ENCODE measurements around the gene LRWD1.

- no peak for TF ChIP-seq CTCF (IDR thresholded peaks at IDR 0.05)
- no peak for TF ChIP-seq POLR2A (IDR thresholded peaks at IDR 0.05)
These were observed 3.0 kb downstream of the LRWD1 start for GRCh38 chr7:102467581-102468477.
